ENCODE data around the gene RASA3.

GRCh38 chr13:113952151-113952982 is 180.1 kb downstream of the RASA3 start:
- TF ChIP-seq CTCF (conservative IDR thresholded peaks at IDR 0.05; ENCODE audit: low read length) (no peak), EZH2phosphoT487 (IDR thresholded peaks at IDR 0.05; ENCODE audit: borderline replicate concordance, low read depth, low read length) (no peak)
